ENCODE measurements around the gene KLHL30.

The KLHL30 gene

GRCh38 chr2:238137885-238138284 is 583 bp upstream of the KLHL30 start:
- DNase-seq (ENCODE audit: low read depth): no peak
- TF ChIP-seq CTCF (IDR thresholded peaks at IDR 0.05; ENCODE audit: low read length, missing control alignments): no peak
- no peak overlapping the region for H3K4me3 ChIP-seq (replicated peaks; ENCODE audit: low read depth, low read length)

GRCh38 chr2:238139196-238140039 is 950 bp downstream of the KLHL30 start:
- H3K4me3 ChIP-seq (replicated peaks; ENCODE audit: low read depth, low read length): no peak overlapping the region
- DNase-seq (ENCODE audit: low read depth): no peak
- TF ChIP-seq CTCF (IDR thresholded peaks at IDR 0.05; ENCODE audit: low read length, missing control alignments): peak; percentile 46

- TF ChIP-seq CTCF (IDR thresholded peaks at IDR 0.05; ENCODE audit: low read length, missing control alignments): no peak
- no peak for DNase-seq (ENCODE audit: low read depth)
- no peak overlapping the region for H3K4me3 ChIP-seq (replicated peaks; ENCODE audit: low read depth, low read length)
Observed at GRCh38 chr2:238140040-238140439, 1.6 kb downstream of the KLHL30 start.

- TF ChIP-seq CTCF (IDR thresholded peaks at IDR 0.05; ENCODE audit: low read length, missing control alignments): no peak
- DNase-seq (ENCODE audit: low read depth): no peak
- H3K4me3 ChIP-seq (replicated peaks; ENCODE audit: low read depth, low read length): no peak overlapping the region
Observed at GRCh38 chr2:238140721-238141540, 2.5 kb downstream of the KLHL30 start.

- no peak for DNase-seq (ENCODE audit: low read depth)
- TF ChIP-seq CTCF (IDR thresholded peaks at IDR 0.05; ENCODE audit: low read length, missing control alignments): no peak
- no peak overlapping the region for H3K4me3 ChIP-seq (replicated peaks; ENCODE audit: low read depth, low read length)
Observed at GRCh38 chr2:238141541-238142318, 3.3 kb downstream of the KLHL30 start.

- TF ChIP-seq CTCF (IDR thresholded peaks at IDR 0.05; ENCODE audit: low read length, missing control alignments): no peak
- H3K4me3 ChIP-seq (replicated peaks; ENCODE audit: low read depth, low read length): no peak overlapping the region
- DNase-seq (ENCODE audit: low read depth): no peak
Observed at GRCh38 chr2:238142382-238143205, 4.1 kb downstream of the KLHL30 start.

All from fibroblast of pulmonary artery (primary cell).